AG10803 (cell line): Measurements from ENCODE around the gene SEC23IP.

Experiments
- DNase-seq: peaks from one replicate; pipeline ENCODE4 v3.0.0; 2010; ENCODE audit warnings: low read depth
- H3K4me3 ChIP-seq: 2 replicates; pipeline ENCODE4 v1.5.1; 2011; ENCODE audit warnings: mild to moderate bottlenecking, low read length, control low read depth
- TF ChIP-seq, protein P1 (sequence below): conservative IDR thresholded peaks from 2 replicates; pipeline ENCODE4 v1.5.1; 2011; ENCODE audit warnings: mild to moderate bottlenecking, low read length, control low read depth, inconsistent platforms

SEC23IP gene

GRCh38 chr10:119973281-119973680 lies 80.8 kb downstream of the SEC23IP start:
- TF ChIP-seq, protein P1, sequence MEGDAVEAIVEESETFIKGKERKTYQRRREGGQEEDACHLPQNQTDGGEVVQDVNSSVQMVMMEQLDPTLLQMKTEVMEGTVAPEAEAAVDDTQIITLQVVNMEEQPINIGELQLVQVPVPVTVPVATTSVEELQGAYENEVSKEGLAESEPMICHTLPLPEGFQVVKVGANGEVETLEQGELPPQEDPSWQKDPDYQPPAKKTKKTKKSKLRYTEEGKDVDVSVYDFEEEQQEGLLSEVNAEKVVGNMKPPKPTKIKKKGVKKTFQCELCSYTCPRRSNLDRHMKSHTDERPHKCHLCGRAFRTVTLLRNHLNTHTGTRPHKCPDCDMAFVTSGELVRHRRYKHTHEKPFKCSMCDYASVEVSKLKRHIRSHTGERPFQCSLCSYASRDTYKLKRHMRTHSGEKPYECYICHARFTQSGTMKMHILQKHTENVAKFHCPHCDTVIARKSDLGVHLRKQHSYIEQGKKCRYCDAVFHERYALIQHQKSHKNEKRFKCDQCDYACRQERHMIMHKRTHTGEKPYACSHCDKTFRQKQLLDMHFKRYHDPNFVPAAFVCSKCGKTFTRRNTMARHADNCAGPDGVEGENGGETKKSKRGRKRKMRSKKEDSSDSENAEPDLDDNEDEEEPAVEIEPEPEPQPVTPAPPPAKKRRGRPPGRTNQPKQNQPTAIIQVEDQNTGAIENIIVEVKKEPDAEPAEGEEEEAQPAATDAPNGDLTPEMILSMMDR, result no peak
- peak; percentile 2 for DNase-seq
- no peak overlapping the region for H3K4me3 ChIP-seq

DNA sequence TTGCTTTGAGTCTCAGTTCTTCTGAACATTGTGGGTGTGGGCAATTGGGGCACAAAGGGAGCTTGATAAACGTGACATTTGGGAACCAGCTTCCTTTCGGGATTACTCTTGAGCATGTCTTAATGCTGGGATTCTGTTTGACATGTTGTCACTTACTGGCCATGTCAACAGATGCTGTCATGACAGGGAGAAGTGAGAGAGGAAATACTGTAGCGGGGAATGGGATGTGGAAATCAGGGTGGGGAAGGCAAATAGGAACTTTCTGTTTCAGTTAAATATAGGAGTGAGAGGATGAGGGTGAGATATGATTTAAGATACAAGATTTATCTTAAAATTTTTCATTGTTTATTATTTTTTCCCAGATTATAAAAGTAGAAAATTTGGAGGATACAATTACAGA lies 83.9 kb downstream of the SEC23IP start:
- DNase-seq, result no peak
- TF ChIP-seq, protein P1, result no peak

GRCh38 chr10:119980956-119981750 lies 88.6 kb downstream of the SEC23IP start:
- TF ChIP-seq, protein P1, result no peak
- H3K4me3 ChIP-seq, result no peak overlapping the region

More for the DNA sequence above, 83.9 kb downstream of the SEC23IP start:
- no peak overlapping the region for H3K4me3 ChIP-seq

GRCh38 chr10:119981826-119982225 lies 89.3 kb downstream of the SEC23IP start:
- no peak overlapping the region for H3K4me3 ChIP-seq
- TF ChIP-seq, protein P1, result no peak
- no peak for DNase-seq

More at GRCh38 chr10:119980956-119981750, 88.6 kb downstream of the SEC23IP start:
- DNase-seq, result no peak

DNA sequence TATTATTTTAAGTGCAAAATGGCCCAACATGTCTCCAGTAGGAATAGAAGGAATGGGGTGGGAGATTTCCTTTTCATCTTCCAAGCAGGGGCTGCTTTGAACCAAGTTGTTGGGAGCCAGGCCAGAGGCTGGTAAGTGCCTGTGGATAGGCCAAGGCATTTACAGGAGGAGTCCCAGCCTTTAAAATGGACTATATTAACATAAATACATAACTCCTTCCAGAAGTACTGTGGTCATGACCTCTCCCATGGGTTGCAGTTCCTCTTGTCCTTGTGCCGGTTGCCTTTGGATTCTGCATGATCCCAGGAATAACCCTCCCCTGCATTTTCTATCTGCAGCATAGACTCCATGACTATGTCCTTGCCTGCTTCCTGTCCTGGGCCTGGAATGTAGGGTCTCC lies 95.8 kb downstream of the SEC23IP start:
- TF ChIP-seq, protein P1, result no peak
- no peak for DNase-seq
- no peak overlapping the region for H3K4me3 ChIP-seq

DNA sequence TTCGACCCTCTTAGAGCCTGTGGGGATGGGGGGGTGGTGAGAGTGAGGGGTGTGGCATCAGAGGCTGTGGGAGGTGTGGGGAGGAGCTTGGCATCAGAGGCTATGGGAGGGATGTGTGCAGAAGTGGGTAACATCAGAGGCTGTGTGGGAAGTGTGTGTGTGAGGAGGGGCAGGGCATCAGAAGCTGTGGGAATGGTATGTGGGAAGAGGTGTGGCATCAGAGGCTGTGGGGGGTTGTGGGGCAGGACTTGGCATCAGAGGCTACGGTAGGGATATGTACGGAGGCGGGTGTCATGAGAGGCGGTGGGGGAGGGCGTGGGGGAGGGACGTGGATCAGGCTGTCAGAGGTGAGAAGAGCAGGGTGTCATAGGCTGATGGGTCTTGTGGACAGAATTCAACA lies 97.4 kb downstream of the SEC23IP start:
- TF ChIP-seq, protein P1, result no peak
- DNase-seq, result no peak
- H3K4me3 ChIP-seq, result no peak overlapping the region

DNA sequence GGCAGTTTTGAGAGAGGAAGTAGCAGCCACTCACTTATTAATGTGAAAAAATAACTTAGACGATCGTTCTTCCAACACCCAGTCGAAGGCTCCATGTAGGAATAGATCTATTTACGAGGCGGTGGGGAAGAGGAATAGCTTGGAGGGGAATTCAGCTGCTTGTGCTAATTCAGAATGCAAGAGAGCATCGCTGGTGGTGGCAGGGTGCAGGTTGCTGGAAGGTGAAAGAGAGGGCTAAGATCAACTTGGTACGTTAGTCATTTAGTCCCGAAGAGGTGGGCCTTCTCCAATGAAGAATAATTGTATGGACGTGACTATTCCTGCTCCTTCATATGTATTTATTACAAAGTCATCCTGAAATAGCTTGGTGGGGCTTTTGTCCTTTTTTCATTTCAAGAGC lies 98.5 kb downstream of the SEC23IP start:
- DNase-seq, result no peak
- H3K4me3 ChIP-seq, result no peak overlapping the region
- TF ChIP-seq, protein P1, result no peak
